ENCODE data around the gene OSBPL10. TPM values are rescaled to one million over a fixed set of nuclear protein-coding genes. Genes with fewer than 3 reads are reported as not detected.
A peak's percentile ranks its signal among the peaks of the same experiment; 100 is the strongest.

Gene OSBPL10
- total and polyA plus RNA-seq, 7 donors = 0.75 to 4.6 (median 2.3) TPM

- ATAC-seq (no peak), DNase-seq (no peak)
- no peak overlapping the region for H3K27ac ChIP-seq
- intact Hi-C loops (cut with DNase I) = no loop called here
- no peaks in the 10 kb centered on the region for H3K4me1 ChIP-seq
- no peak overlapping the region for H3K4me3 ChIP-seq
- TF ChIP-seq CTCF (IDR thresholded peaks at IDR 0.05) = no peak
- no peaks in the 10 kb centered on the region for H3K9me3 ChIP-seq
- no peaks in the 10 kb centered on the region for H3K27me3 ChIP-seq (ENCODE audit: insufficient read depth in 3 of 3, low read length in 2 of 3)
- H3K36me3 ChIP-seq (ENCODE audit: insufficient read depth in 1 of 2, low read depth in 1 of 2) = no peaks in the 10 kb centered on the region
- 72 to 88% (median 82%) methylated on average over 2 of the region's 2 CpGs for WGBS, 3 donors
Measured at GRCh38 chr3:32009957-32010356, 28.9 kb upstream of the OSBPL10 start.

GRCh38 chr3:32009101-32009500, 28.0 kb upstream of the OSBPL10 start:
- Histone ChIP-seq H3K9me3 (no peaks in the 10 kb centered on the region), H3K4me3 (no peak overlapping the region), H3K36me3 (ENCODE audit: insufficient read depth in 1 of 2, low read depth in 1 of 2) (no peaks in the 10 kb centered on the region), H3K4me1 (no peaks in the 10 kb centered on the region), H3K27me3 (ENCODE audit: insufficient read depth in 3 of 3, low read length in 2 of 3) (no peaks in the 10 kb centered on the region), H3K27ac (no peak overlapping the region)
- no peak for TF ChIP-seq CTCF (IDR thresholded peaks at IDR 0.05)
- no peak for ATAC-seq
- no peak for DNase-seq
- intact Hi-C loops (cut with DNase I) = no loop called here
- 76 to 84% (median 82%) methylated on average over 2 of the region's 2 CpGs for WGBS, 3 donors

GRCh38 chr3:32004113-32004765, 23.2 kb upstream of the OSBPL10 start:
- no peaks in the 10 kb centered on the region for H3K27me3 ChIP-seq (ENCODE audit: insufficient read depth in 3 of 3, low read length in 2 of 3)
- H3K27ac ChIP-seq = no peak overlapping the region
- TF ChIP-seq CTCF (IDR thresholded peaks at IDR 0.05) = no peak
- ATAC-seq = peak in 1 of 4 donors; percentile 38
- no peaks in the 10 kb centered on the region for H3K9me3 ChIP-seq
- intact Hi-C loops (cut with DNase I) = no loop called here
- 72 to 76% (median 72%) methylated on average over 5 of the region's 5 CpGs for WGBS, 3 donors
- no peaks in the 10 kb centered on the region for H3K36me3 ChIP-seq (ENCODE audit: insufficient read depth in 1 of 2, low read depth in 1 of 2)
- H3K4me1 ChIP-seq = no peaks in the 10 kb centered on the region
- no peak overlapping the region for H3K4me3 ChIP-seq
- DNase-seq = no peak

- H3K36me3 ChIP-seq (ENCODE audit: insufficient read depth in 1 of 2, low read depth in 1 of 2) = no peaks in the 10 kb centered on the region
- TF ChIP-seq CTCF (IDR thresholded peaks at IDR 0.05) = no peak
- intact Hi-C loops (cut with DNase I) = no loop called here
- no peak overlapping the region for H3K27ac ChIP-seq
- 62 to 93% (median 69%) methylated on average over 3 of the region's 3 CpGs for WGBS, 3 donors
- no peaks in the 10 kb centered on the region for H3K9me3 ChIP-seq
- no peaks in the 10 kb centered on the region for H3K27me3 ChIP-seq (ENCODE audit: insufficient read depth in 3 of 3, low read length in 2 of 3)
- DNase-seq (no peak), ATAC-seq (no peak)
- H3K4me1 ChIP-seq = no peaks in the 10 kb centered on the region
- no peak overlapping the region for H3K4me3 ChIP-seq
Measured at GRCh38 chr3:32003380-32003779, 22.3 kb upstream of the OSBPL10 start.

All from psoas muscle (tissue), 8 donors.